H9 (cell line): ENCODE measurements around the gene UGT1A8. TPM values are rescaled to one million over a fixed set of nuclear protein-coding genes. Genes with fewer than 3 reads are reported as not detected.

ENCODE experiments used
- DNase-seq: peaks from one replicate; pipeline ENCODE4 v3.0.0-alpha.2; 2017
- H2AFZ ChIP-seq: one replicate; pipeline ENCODE4 v1.6.1; 2013; ENCODE audit warnings: mild to moderate bottlenecking, low read length, control low read depth, moderate library complexity
- H2AK5ac ChIP-seq: 2 replicates; pipeline ENCODE4 v1.6.1; 2013; ENCODE audit warnings: low read length, control low read depth, mixed read lengths; ENCODE audit not compliant: insufficient read length
- H2BK120ac ChIP-seq: one replicate; pipeline ENCODE4 v1.6.1; 2013; ENCODE audit warnings: low read depth, mild to moderate bottlenecking, low read length, control low read depth, inconsistent platforms; ENCODE audit not compliant: poor library complexity, severe bottlenecking
- H2BK12ac ChIP-seq: 2 replicates; pipeline ENCODE4 v1.6.1; 2013; ENCODE audit warnings: low read length, control low read depth, mixed read lengths, low read depth; ENCODE audit not compliant: insufficient read length
- H2BK15ac ChIP-seq: 2 replicates; pipeline ENCODE4 v1.6.1; 2013; ENCODE audit warnings: low read depth, low read length, control low read depth
- H2BK20ac ChIP-seq: one replicate; pipeline ENCODE4 v1.6.1; 2013; ENCODE audit warnings: low read depth, mild to moderate bottlenecking, low read length, control low read depth, inconsistent platforms; ENCODE audit not compliant: poor library complexity, severe bottlenecking
- H2BK5ac ChIP-seq: 2 replicates; pipeline ENCODE4 v1.6.1; 2013; ENCODE audit warnings: low read length, control low read depth, mixed read lengths; ENCODE audit not compliant: insufficient read length
- H3K14ac ChIP-seq: 2 replicates; pipeline ENCODE4 v1.6.1; 2013; ENCODE audit warnings: low read length, control low read depth; ENCODE audit not compliant: insufficient read depth
- H3K18ac ChIP-seq: 2 replicates; pipeline ENCODE4 v1.6.1; 2013; ENCODE audit warnings: low read depth, mild to moderate bottlenecking, mixed read lengths, low read length, control low read depth; ENCODE audit not compliant: insufficient read length
- H3K23ac ChIP-seq: 2 replicates; pipeline ENCODE4 v1.6.1; 2013; ENCODE audit warnings: low read length, control low read depth, mixed read lengths, low read depth; ENCODE audit not compliant: insufficient read length
- H3K23me2 ChIP-seq: 2 replicates; pipeline ENCODE4 v1.6.1; 2013; ENCODE audit warnings: low read depth, mild to moderate bottlenecking, mixed read lengths, low read length, control low read depth; ENCODE audit not compliant: insufficient read length, poor library complexity, severe bottlenecking
- H3K27ac ChIP-seq: 2 replicates; pipeline ENCODE4 v1.5.1; 2013; ENCODE audit warnings: low read length, control low read depth, mixed read lengths, low read depth; ENCODE audit not compliant: insufficient read length
- H3K27me3 ChIP-seq: 2 replicates; pipeline ENCODE4 v1.6.1; 2013; ENCODE audit warnings: low read length, control low read depth, inconsistent platforms; ENCODE audit not compliant: insufficient read depth
- H3K4ac ChIP-seq: 2 replicates; pipeline ENCODE4 v1.6.1; 2013; ENCODE audit warnings: low read depth, mild to moderate bottlenecking, control low read depth, inconsistent platforms, low read length, moderate library complexity
- H3K4me1 ChIP-seq: 2 replicates; pipeline ENCODE4 v1.6.1; 2013; ENCODE audit warnings: low read length, control low read depth, inconsistent platforms; ENCODE audit not compliant: insufficient read depth
- H3K4me2 ChIP-seq: 2 replicates; pipeline ENCODE4 v1.6.1; 2013; ENCODE audit warnings: low read length, control low read depth, mixed read lengths; ENCODE audit not compliant: insufficient read length, insufficient read depth
- H3K56ac ChIP-seq: 2 replicates; pipeline ENCODE4 v1.6.1; 2013; ENCODE audit warnings: low read depth, mild to moderate bottlenecking, mixed read lengths, low read length, control low read depth; ENCODE audit not compliant: insufficient read length
- H3K79me1 ChIP-seq: 2 replicates; pipeline ENCODE4 v1.6.1; 2013; ENCODE audit warnings: low read depth, mild to moderate bottlenecking, moderate library complexity, low read length, control low read depth, inconsistent platforms; ENCODE audit not compliant: insufficient read depth, poor library complexity, severe bottlenecking
- H3K79me2 ChIP-seq: 2 replicates; pipeline ENCODE4 v1.6.1; 2013; ENCODE audit warnings: low read length, control low read depth, inconsistent platforms; ENCODE audit not compliant: insufficient read depth
- H3K9ac ChIP-seq: 2 replicates; pipeline ENCODE4 v1.6.1; 2013; ENCODE audit warnings: low read length, control low read depth, mixed read lengths; ENCODE audit not compliant: insufficient read length; ENCODE audit errors: extremely low read depth
- H3K9me3 ChIP-seq: one replicate; pipeline ENCODE4 v1.6.1; 2013; ENCODE audit warnings: low read depth, low read length, inconsistent platforms; ENCODE audit not compliant: control insufficient read depth
- H3T11ph ChIP-seq: one replicate; pipeline ENCODE4 v1.6.1; 2013; ENCODE audit warnings: mild to moderate bottlenecking, low read length, control low read depth, inconsistent platforms
- H4K20me1 ChIP-seq: one replicate; pipeline ENCODE4 v1.6.1; 2013; ENCODE audit not compliant: control insufficient read depth, insufficient read length, insufficient read depth
- H4K5ac ChIP-seq: 2 replicates; pipeline ENCODE4 v1.6.1; 2013; ENCODE audit warnings: low read depth, mild to moderate bottlenecking, mixed read lengths, low read length, control low read depth; ENCODE audit not compliant: insufficient read length
- H4K8ac ChIP-seq: replicated peaks from 2 replicates; pipeline ENCODE4 v1.6.1; 2013; ENCODE audit warnings: low read length, control low read depth, mixed read lengths, low read depth; ENCODE audit not compliant: insufficient read length
- H4K91ac ChIP-seq: 2 replicates; pipeline ENCODE4 v1.6.1; 2013; ENCODE audit warnings: low read depth, mild to moderate bottlenecking, moderate library complexity, mixed read lengths, low read length, control low read depth; ENCODE audit not compliant: insufficient read length
- H3K27ac Mint-ChIP-seq, 3 experiments: 2 replicates in 2 of 3; 3 replicates in 1 of 3; pipeline ENCODE4 v1.8.0; 2020 to 2021; ENCODE audit warnings: mixed read lengths in 3 of 3, mild to moderate bottlenecking in 1 of 3, moderate library complexity in 1 of 3
- H3K27me3 Mint-ChIP-seq: 2 replicates; pipeline ENCODE4 v1.8.0; 2021; ENCODE audit warnings: low read depth, mild to moderate bottlenecking, moderate library complexity, mixed read lengths
- H3K36me3 Mint-ChIP-seq, 3 experiments: 2 replicates in 2 of 3; 3 replicates in 1 of 3; pipeline ENCODE4 v1.8.0; 2020 to 2021; ENCODE audit warnings: low read depth in 3 of 3, mixed read lengths in 3 of 3; ENCODE audit not compliant: insufficient read depth in 1 of 3
- H3K4me1 Mint-ChIP-seq, 2 experiments: 2 replicates each; pipeline ENCODE4 v1.8.0; 2020; ENCODE audit warnings: mixed read lengths in 2 of 2
- H3K4me3 Mint-ChIP-seq, 2 experiments: 2 replicates in 1 of 2; 3 replicates in 1 of 2; pipeline ENCODE4 v1.8.0; 2020 to 2021; ENCODE audit warnings: mild to moderate bottlenecking in 2 of 2, mixed read lengths in 2 of 2, moderate library complexity in 1 of 2
- H3K9me3 Mint-ChIP-seq, 2 experiments: 2 replicates in 1 of 2; 3 replicates in 1 of 2; pipeline ENCODE4 v1.8.0; 2020; ENCODE audit warnings: mild to moderate bottlenecking in 2 of 2, mixed read lengths in 2 of 2, moderate library complexity in 1 of 2
- WGBS: extraction: QIAGEN DNeasy Blood & Tissue Kit; methylation state at CpG from one replicate; pipeline ENCODE4 v1.1.7; 2013; ENCODE audit warnings: missing lambda C conversion rate, low lambda C conversion rate, mixed read lengths; ENCODE audit not compliant: insufficient read length; ENCODE audit errors: extremely low coverage; 5-methylcytosine and 5-hydroxymethylcytosine counted together
- total RNA-seq: library from RNA; stranded (reverse); gene quantifications from 2 replicates; pipeline ENCODE4 v1.2.1, GENCODE V29; 2021
- TF ChIP-seq, protein P1 (sequence below): fragments of 200-600 bp; sonication (generic); conservative IDR thresholded peaks from 3 replicates; pipeline ENCODE4 v1.8.0; 2021; ENCODE audit warnings: antibody characterized with exemption, mild to moderate bottlenecking

UGT1A8 gene
- total RNA-seq, 1 experiment from 2014 or later: not detected

DNA sequence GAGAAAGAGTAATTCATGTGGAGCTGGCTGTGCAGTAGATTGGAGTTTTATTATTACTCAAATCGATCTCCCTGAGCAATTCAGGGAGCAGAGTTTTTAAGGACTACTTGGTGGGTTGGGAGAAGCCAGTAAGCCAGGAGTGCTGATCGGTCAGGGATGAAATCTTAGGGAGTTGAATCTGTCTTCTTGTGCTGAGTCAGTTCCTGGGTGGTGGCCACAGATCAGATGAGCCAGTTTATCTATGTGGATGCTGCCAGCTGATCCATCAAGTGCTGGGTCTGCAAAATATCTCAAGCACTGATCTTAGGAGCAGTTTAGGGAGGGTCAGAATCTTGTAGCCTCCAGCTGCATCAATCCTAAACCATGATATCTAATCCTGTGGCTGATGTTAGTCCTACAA lies 17.0 kb upstream of the UGT1A8 start:
- Mint-ChIP-seq H3K27me3 (peaks cover 2% of the 10 kb centered on the region), H3K9me3 (peaks cover 11 to 16% of the 10 kb centered on the region in 2 experiments; a peak in 4 of 5 replicates), H3K4me3 (no peak overlapping the region), H3K27ac (no peak overlapping the region; a peak in 1 of 7 replicates), H3K36me3 (no peaks in the 10 kb centered on the region; a peak in 2 of 7 replicates), H3K4me1 (no peaks in the 10 kb centered on the region)
- no peak overlapping the region for H4K91ac ChIP-seq
- H4K5ac ChIP-seq: no peak overlapping the region
- H2BK5ac ChIP-seq: no peak overlapping the region
- no peak overlapping the region for H3K14ac ChIP-seq
- H2BK120ac ChIP-seq: no peak overlapping the region
- DNase-seq: no peak
- H3K9me3 ChIP-seq: no peaks in the 10 kb centered on the region
- TF ChIP-seq, protein P1, sequence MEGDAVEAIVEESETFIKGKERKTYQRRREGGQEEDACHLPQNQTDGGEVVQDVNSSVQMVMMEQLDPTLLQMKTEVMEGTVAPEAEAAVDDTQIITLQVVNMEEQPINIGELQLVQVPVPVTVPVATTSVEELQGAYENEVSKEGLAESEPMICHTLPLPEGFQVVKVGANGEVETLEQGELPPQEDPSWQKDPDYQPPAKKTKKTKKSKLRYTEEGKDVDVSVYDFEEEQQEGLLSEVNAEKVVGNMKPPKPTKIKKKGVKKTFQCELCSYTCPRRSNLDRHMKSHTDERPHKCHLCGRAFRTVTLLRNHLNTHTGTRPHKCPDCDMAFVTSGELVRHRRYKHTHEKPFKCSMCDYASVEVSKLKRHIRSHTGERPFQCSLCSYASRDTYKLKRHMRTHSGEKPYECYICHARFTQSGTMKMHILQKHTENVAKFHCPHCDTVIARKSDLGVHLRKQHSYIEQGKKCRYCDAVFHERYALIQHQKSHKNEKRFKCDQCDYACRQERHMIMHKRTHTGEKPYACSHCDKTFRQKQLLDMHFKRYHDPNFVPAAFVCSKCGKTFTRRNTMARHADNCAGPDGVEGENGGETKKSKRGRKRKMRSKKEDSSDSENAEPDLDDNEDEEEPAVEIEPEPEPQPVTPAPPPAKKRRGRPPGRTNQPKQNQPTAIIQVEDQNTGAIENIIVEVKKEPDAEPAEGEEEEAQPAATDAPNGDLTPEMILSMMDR: no peak
- H3T11ph ChIP-seq: no peak overlapping the region
- no peaks in the 10 kb centered on the region for H3K23me2 ChIP-seq
- no CpG with 5 or more reads among the region's 2 CpGs for WGBS
- H3K56ac ChIP-seq: no peak overlapping the region
- no peak overlapping the region for H2BK12ac ChIP-seq
- no peaks in the 10 kb centered on the region for H4K20me1 ChIP-seq
- H2BK15ac ChIP-seq: no peak overlapping the region
- H3K18ac ChIP-seq: no peak overlapping the region
- H3K27me3 ChIP-seq: no peaks in the 10 kb centered on the region
- H3K4me2 ChIP-seq: no peak overlapping the region
- H3K9ac ChIP-seq: no peak overlapping the region
- no peak overlapping the region for H2AK5ac ChIP-seq
- H3K79me2 ChIP-seq: no peaks in the 10 kb centered on the region
- H3K4me1 ChIP-seq: no peaks in the 10 kb centered on the region
- no peak overlapping the region for H3K4ac ChIP-seq
- no peak overlapping the region for H3K27ac ChIP-seq
- no peaks in the 10 kb centered on the region for H3K79me1 ChIP-seq
- H3K23ac ChIP-seq: no peak overlapping the region
- H4K8ac ChIP-seq: no peak overlapping the region
- no peak overlapping the region for H2AFZ ChIP-seq
- no peak overlapping the region for H2BK20ac ChIP-seq
